HG03354 (cell line): ENCODE data around the gene OR10P1.
"Not testable (repeated sequence)": the region's sequence is repeated elsewhere in the genome, so short reads cannot be mapped to it uniquely, and the experiment has no call there.

Experiments
- ATAC-seq: cut with Tn5 transposase; IDR thresholded peaks from one replicate; pipeline ENCODE4 v1.9.1; 2021; ENCODE audit warnings: mild to moderate bottlenecking; ENCODE audit not compliant: unreplicated experiment, poor library complexity, severe bottlenecking

OR10P1 gene

GRCh38 chr12:55650620-55651298, 14.1 kb downstream of the OR10P1 start:
- ATAC-seq, result not testable (repeated sequence)

DNA sequence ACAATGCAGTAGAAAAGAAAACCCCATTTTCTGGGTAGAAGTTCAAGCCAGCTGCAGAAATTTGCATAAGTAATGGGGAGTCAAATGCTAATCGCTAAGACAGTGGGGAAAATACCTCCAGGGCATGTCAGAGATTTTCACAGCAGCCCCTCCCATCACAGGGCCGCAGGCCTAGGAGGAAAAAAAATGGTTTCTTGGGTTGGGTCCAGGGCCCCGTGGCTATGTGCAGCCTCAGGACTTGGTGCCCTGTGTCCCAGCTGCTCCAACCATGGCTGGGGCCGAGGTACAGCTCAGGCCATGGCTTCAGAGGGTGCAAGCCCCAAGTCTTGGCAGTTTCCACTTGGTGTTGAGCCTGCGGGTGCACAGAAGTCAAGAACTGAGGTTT, 14.6 kb downstream of the OR10P1 start:
- ATAC-seq, result no peak

DNA sequence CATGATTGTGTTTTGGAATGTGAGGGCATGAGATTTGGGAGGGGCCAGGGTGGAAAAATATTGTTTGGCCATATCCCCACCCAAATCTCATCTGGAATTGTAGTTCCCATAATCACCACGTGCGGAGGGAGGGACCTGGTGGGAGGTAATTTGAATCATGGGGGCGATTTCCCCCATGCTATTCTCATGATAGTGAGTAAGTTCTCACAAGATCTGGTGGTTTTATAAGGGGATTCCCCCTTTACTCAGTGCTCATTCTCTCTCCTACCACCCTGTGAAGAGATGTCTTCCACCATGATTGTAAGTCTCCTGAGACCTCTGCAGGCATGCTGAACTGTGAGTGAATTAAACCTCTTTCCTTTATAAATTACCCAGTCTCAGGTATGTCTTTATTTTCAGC, 15.7 kb downstream of the OR10P1 start:
- no peak for ATAC-seq

DNA sequence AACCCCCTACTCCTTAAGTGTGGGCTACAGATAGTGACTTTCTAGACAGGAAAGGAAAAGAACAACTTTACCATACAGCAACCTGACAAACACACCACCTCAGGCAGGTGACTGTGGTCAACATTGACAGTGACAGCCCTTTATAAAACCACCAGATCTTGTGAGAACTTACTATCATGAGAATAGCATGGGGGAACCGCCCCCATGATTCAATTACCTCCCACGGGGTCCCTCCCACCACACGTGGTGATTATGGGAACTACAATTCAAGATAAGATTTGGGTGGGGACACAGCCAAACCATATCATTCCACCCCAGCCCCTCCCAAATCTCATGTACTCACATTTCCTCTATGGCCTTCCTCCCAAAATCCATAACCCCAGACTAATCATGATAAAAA, 16.3 kb downstream of the OR10P1 start:
- ATAC-seq, result no peak

DNA sequence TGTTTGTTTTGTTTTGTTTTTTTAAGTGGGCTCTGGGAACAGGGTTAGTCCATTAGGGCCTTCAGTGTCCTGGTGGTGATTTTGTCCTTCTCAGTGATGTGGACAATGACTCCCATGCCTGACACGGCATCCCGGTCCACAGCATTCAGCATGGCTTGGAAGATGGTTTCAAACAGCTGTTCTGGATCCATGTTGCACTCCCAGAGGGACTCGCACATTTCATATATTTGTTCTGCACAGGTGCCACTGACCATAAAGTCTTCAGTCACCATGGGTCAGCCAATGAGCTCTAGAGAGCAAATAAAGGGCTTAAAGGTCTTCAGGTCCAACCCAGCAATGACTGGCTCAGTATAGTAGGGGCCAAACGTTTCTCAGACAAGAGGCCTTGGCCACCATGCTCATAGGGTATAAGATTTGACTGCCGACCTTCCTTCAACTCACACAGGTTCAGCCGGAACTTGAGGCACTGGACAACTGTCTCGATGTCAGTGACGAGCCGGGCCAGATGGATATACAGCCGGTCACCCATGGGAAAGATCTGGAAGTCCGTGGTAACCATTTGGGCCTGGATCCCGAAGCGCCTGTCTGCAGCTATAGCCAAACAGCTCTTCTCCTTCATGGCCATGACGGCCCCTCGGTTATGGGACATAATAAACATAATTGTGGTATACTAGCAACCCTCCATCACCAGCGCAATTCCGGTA, 18.0 kb downstream of the OR10P1 start:
- no peak for ATAC-seq

DNA sequence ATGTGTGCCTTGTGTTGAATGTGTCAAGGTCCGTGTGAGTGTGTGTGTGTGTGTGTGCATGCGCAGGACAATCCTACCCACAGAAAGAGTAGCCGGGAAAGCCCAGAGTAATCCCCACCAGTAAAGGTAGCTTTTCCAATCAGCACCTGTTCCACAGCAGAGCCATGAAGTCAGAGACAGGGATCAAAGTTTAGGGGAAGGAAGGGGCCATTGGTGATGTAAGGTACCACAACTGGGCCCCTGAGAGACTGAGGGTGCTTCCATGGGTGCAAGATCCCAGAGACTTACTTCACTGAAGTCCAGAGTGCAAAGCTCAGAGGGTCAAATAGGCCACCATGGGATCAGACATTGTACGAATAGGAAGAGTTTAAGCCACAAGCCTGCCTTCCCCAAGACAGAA, 20.5 kb downstream of the OR10P1 start:
- no peak for ATAC-seq

GRCh38 chr12:55658212-55658611, 21.5 kb downstream of the OR10P1 start:
- ATAC-seq, result no peak

DNA sequence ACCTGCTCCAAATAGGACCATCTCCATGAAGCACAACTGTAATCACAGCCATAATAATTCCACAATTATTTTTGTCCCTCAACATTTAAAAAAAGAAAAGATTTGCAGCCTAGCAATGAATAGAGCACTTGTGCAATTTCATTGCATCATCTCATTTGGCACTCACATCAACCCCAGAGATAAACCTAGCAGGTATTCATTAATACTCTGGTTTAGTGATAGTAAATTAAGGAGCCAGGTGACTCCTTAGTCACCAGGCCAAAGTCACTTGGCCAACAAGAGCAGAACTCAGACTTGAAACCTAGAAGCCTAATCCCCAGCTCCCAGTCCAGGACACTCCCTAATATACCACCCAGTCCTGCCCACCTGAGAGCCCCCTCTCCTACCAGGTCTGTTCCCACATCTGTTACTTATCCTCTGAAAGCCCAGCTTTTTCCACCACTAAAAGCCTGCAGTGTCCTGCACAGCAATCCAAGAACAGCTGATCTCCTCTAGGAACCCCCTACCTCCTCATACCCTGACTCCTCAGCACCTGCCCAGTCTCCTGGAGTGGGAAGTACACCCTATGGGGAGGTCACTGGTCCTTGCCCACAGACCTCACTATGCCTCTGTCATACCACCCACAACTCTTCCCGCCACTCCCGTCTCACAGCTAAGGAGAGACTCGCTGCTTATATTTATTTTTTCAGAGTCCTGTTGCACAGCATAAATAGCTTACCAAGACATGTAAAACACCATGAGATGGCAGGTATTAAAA, 22.1 kb downstream of the OR10P1 start:
- ATAC-seq, result no peak

- no peak for ATAC-seq
Measured at GRCh38 chr12:55659486-55660385, 23.0 kb downstream of the OR10P1 start.

- no peak for ATAC-seq
Measured at GRCh38 chr12:55663391-55663790, 26.7 kb downstream of the OR10P1 start.

- ATAC-seq, result no peak
Measured at GRCh38 chr12:55664826-55665225, 28.1 kb downstream of the OR10P1 start.

DNA sequence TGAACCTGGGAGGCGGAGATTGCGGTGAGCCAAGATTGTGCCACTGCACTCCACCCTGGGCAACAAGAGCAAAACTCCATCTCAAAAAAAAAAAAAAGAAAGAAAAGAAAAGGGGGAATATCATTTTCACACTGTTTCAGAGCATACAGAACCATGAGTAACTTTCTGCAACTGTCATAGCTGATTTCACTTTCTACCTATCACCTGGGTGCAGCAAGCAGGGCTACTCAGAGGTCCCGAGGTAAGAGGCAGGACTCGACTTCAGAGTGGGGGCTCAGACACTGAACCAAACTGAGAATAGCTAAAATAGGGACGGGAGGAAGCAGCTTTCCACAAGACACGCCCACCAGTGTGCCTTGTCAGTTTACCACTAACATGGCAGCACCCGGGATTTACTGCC, 29.8 kb downstream of the OR10P1 start:
- ATAC-seq, result no peak

GRCh38 chr12:55670276-55670675, 33.6 kb downstream of the OR10P1 start:
- no peak for ATAC-seq

DNA sequence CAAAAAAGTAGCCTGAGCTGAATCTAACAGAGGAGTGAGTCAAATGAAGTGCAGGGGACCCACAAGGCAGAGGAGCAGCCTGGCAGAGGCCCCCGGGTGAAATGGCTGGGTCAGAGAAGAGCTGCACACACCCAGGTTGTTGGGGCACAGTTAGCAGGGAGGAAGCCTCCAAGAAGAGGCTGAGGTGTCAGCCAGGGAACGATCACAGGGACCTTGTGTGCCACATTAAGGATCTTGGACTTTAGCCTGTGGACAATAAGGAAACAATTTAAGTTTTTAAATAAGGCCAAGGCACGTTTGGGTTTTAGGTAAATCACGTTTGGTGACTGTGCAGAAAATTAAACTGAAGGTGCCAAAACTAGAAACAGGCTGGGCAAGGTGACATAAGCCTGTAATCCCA, 35.1 kb downstream of the OR10P1 start:
- ATAC-seq, result no peak

GRCh38 chr12:55673638-55674037, 36.9 kb downstream of the OR10P1 start:
- ATAC-seq, result peak; percentile 99

GRCh38 chr12:55675666-55676065, 39.0 kb downstream of the OR10P1 start:
- ATAC-seq, result no peak

DNA sequence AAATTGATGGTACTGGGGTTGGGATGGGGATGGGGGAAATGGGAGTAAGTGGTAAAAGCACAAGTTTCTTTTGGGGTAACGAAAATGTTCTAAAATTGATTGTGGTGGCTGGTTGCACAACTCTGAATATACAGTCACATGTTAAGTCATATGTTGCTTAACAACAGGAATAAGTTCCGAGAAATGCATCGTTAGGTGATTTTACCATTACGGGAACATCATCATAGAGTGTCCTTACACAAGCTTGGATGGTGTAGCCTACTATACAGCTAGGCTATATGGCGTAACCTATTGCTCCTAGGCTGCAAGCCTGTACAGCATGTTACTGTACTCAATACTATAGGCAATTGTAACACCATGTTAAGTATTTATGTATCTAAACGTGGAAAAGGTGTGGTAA, 40.0 kb downstream of the OR10P1 start:
- ATAC-seq, result no peak

DNA sequence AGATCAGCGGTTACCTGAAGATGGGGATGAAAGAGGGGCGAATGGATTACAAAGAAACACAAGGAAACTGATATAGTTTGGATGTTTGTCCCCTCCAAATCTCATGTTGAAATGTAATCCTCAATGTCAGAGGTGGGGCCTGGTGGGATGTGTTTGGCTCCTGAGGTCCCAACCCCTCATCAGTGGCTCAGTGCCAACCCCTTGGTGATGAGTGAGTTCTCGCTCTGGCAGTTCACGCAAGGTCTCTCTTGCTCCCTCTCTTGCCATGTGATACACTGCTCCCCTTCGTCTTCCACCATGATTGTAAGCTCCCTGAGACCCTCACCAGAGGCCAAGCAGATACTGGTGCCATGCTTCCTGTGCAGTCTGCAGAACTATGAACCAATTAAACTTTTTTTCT, 43.0 kb downstream of the OR10P1 start:
- no peak for ATAC-seq

DNA sequence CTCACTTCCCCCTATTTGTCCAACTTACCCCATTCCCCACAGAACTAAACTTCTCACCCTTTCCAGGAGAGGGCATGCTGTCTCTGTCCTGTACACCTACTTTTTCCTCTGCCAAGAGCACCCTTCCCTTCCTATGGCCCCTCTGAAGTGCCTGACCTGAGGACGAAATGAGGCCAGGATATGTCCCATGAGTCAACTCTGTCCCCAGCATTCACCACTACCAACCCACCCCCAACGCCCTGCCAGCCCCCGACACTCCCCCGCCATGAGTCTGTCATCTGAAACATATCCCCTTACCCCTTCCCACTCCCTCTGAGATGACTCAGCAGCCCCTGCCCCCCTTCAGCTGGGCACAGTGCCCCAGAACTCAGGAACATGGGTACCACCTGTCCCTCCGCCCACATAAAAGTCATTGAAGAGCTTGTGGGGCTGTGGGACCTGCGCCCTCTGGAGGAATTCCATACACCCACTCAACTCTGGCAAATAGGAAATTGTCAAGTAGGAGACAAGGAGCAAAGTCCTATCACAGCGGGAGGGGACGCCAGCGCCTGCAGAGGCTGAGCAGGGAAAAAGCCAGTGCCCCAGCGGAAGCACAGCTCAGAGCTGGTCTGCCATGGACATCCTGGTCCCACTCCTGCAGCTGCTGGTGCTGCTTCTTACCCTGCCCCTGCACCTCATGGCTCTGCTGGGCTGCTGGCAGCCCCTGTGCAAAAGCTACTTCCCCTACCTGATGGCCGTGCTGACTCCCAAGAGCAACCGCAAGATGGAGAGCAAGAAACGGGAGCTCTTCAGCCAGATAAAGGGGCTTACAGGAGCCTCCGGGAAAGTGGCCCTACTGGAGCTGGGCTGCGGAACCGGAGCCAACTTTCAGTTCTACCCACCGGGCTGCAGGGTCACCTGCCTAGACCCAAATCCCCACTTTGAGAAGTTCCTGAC, 44.7 kb downstream of the OR10P1 start:
- ATAC-seq, result no peak
